ENCODE results near the gene MEST.
"Not testable (repeated sequence)": the region's sequence is repeated elsewhere in the genome, so short reads cannot be mapped to it uniquely, and the experiment has no call there.

MEST gene

GRCh38 chr7:130486114-130486953 is 5.6 kb upstream of the MEST start:
- DNase-seq = peak; percentile 66 to 73

- DNase-seq = no peak
These were observed 4.9 kb upstream of the MEST start for GRCh38 chr7:130486954-130487436.

- DNase-seq = no peak
These were observed 3.3 kb upstream of the MEST start for GRCh38 chr7:130488392-130489139.

- DNase-seq = no peak
These were observed 2.5 kb upstream of the MEST start for GRCh38 chr7:130489140-130489983.

GRCh38 chr7:130490311-130490791 is 1.5 kb upstream of the MEST start:
- DNase-seq = no peak

- DNase-seq = peak; percentile 8 to 32
These were observed 739 bp upstream of the MEST start for GRCh38 chr7:130490888-130491804.

- DNase-seq = no peak
These were observed 814 bp downstream of the MEST start for GRCh38 chr7:130492523-130493274.

- DNase-seq = no peak
These were observed 1.5 kb downstream of the MEST start for GRCh38 chr7:130493275-130493873.

- DNase-seq = no peak
These were observed 2.6 kb downstream of the MEST start for GRCh38 chr7:130494431-130494858.

- DNase-seq = no peak
These were observed 8.6 kb downstream of the MEST start for GRCh38 chr7:130500463-130500862.

GRCh38 chr7:130500910-130501309 is 9.0 kb downstream of the MEST start:
- no peak for DNase-seq

- DNase-seq = no peak
These were observed 13.9 kb downstream of the MEST start for GRCh38 chr7:130505753-130506152.

- no peak for DNase-seq
These were observed 14.5 kb downstream of the MEST start for GRCh38 chr7:130506358-130506757.

GRCh38 chr7:130512038-130512437 is 20.2 kb downstream of the MEST start:
- not testable (repeated sequence) for DNase-seq

GRCh38 chr7:130513447-130513846 is 21.6 kb downstream of the MEST start:
- no peak for DNase-seq

GRCh38 chr7:130515315-130516040 is 23.6 kb downstream of the MEST start:
- DNase-seq = no peak

- no peak for DNase-seq
These were observed 29.5 kb downstream of the MEST start for GRCh38 chr7:130521258-130521951.

- not testable (repeated sequence) for DNase-seq
These were observed 31.7 kb downstream of the MEST start for GRCh38 chr7:130523519-130524125.

- no peak for DNase-seq
These were observed 32.7 kb downstream of the MEST start for GRCh38 chr7:130524628-130525027.
